ENCODE data around the gene VGLL2.

VGLL2 gene

GRCh38 chr6:117269638-117270054, 4.3 kb downstream of the VGLL2 start:
- no peak for DNase-seq

- DNase-seq: no peak
Observed at GRCh38 chr6:117270055-117270842, 4.9 kb downstream of the VGLL2 start.

GRCh38 chr6:117270843-117271507, 5.6 kb downstream of the VGLL2 start:
- no peak for DNase-seq

GRCh38 chr6:117272032-117272866, 6.9 kb downstream of the VGLL2 start:
- no peak for DNase-seq

GRCh38 chr6:117272891-117273290, 7.5 kb downstream of the VGLL2 start:
- no peak for DNase-seq

- no peak for DNase-seq
Observed at GRCh38 chr6:117275205-117275604, 9.8 kb downstream of the VGLL2 start.

GRCh38 chr6:117275711-117276110, 10.4 kb downstream of the VGLL2 start:
- DNase-seq: no peak

- DNase-seq: no peak
Observed at GRCh38 chr6:117276778-117277316, 11.5 kb downstream of the VGLL2 start.

- DNase-seq: no peak
Observed at GRCh38 chr6:117280922-117281321, 15.6 kb downstream of the VGLL2 start.

- DNase-seq: no peak
Observed at GRCh38 chr6:117288083-117288715, 22.8 kb downstream of the VGLL2 start.

- DNase-seq: no peak
Observed at GRCh38 chr6:117290173-117290846, 25.0 kb downstream of the VGLL2 start.

GRCh38 chr6:117298941-117299340, 33.6 kb downstream of the VGLL2 start:
- no peak for DNase-seq

GRCh38 chr6:117303323-117303722, 38.0 kb downstream of the VGLL2 start:
- no peak for DNase-seq

GRCh38 chr6:117304446-117304845, 39.1 kb downstream of the VGLL2 start:
- no peak for DNase-seq

GRCh38 chr6:117306227-117306790, 41.0 kb downstream of the VGLL2 start:
- DNase-seq: no peak

- no peak for DNase-seq
Observed at GRCh38 chr6:117307655-117308054, 42.3 kb downstream of the VGLL2 start.

- no peak for DNase-seq
Observed at GRCh38 chr6:117309069-117309468, 43.7 kb downstream of the VGLL2 start.

GRCh38 chr6:117309611-117310010, 44.3 kb downstream of the VGLL2 start:
- no peak for DNase-seq

GRCh38 chr6:117311310-117311709, 46.0 kb downstream of the VGLL2 start:
- DNase-seq: no peak

GRCh38 chr6:117311726-117312125, 46.4 kb downstream of the VGLL2 start:
- no peak for DNase-seq

GRCh38 chr6:117317261-117317660, 51.9 kb downstream of the VGLL2 start:
- peak; percentile 44 for DNase-seq

All from NCI-H774 (cell line).